GM18951 (cell line): Measurements from ENCODE around the gene CCDC18.
"Not testable (repeated sequence)": the region's sequence is repeated elsewhere in the genome, so short reads cannot be mapped to it uniquely, and the experiment has no call there.

Source experiments
- POLR2A ChIP-seq: IDR thresholded peaks from 4 replicates; pipeline ENCODE4 v1.6.1; 2011; ENCODE audit warnings: mild to moderate bottlenecking; ENCODE audit not compliant: insufficient read length, insufficient read depth; ENCODE audit errors: extremely low read depth
- in situ Hi-C: fragments of 300-500 bp; cut with MboI; formaldehyde crosslinking; loops from one replicate; pipeline ENCODE4 v1.12.0; 2022; ENCODE audit warnings: low sequenced_read_pairs, mixed read lengths, inconsistent platforms; ENCODE audit not compliant: unreplicated experiment

The CCDC18 gene

GRCh38 chr1:93194231-93194990 is 13.9 kb downstream of the CCDC18 start:
- TF ChIP-seq POLR2A, result no peak
- in situ Hi-C loops, result no loop called here

- in situ Hi-C loops, result no loop called here
- TF ChIP-seq POLR2A, result no peak
Measured at GRCh38 chr1:93196591-93196990, 16.1 kb downstream of the CCDC18 start.

GRCh38 chr1:93199150-93199549 is 18.6 kb downstream of the CCDC18 start:
- no peak for TF ChIP-seq POLR2A
- in situ Hi-C loops, result no loop called here

- no peak for TF ChIP-seq POLR2A
- in situ Hi-C loops, result no loop called here
Measured at GRCh38 chr1:93200086-93200620, 19.6 kb downstream of the CCDC18 start.

GRCh38 chr1:93200714-93201113 is 20.2 kb downstream of the CCDC18 start:
- TF ChIP-seq POLR2A, result no peak
- in situ Hi-C loops, result no loop called here

- in situ Hi-C loops, result no loop called here
- TF ChIP-seq POLR2A, result no peak
Measured at GRCh38 chr1:93205892-93206566, 25.5 kb downstream of the CCDC18 start.

- in situ Hi-C loops, result no loop called here
- TF ChIP-seq POLR2A, result no peak
Measured at GRCh38 chr1:93206567-93206954, 26.0 kb downstream of the CCDC18 start.

GRCh38 chr1:93207211-93207610 is 26.7 kb downstream of the CCDC18 start:
- in situ Hi-C loops, result no loop called here

GRCh38 chr1:93215322-93215721 is 34.8 kb downstream of the CCDC18 start:
- in situ Hi-C loops, result no loop called here
- TF ChIP-seq POLR2A, result no peak

More at GRCh38 chr1:93207211-93207610, 26.7 kb downstream of the CCDC18 start:
- no peak for TF ChIP-seq POLR2A

GRCh38 chr1:93219443-93219842 is 38.9 kb downstream of the CCDC18 start:
- in situ Hi-C loops, result no loop called here
- TF ChIP-seq POLR2A, result no peak

GRCh38 chr1:93220716-93221115 is 40.2 kb downstream of the CCDC18 start:
- in situ Hi-C loops, result not testable (repeated sequence)

GRCh38 chr1:93221913-93222312 is 41.4 kb downstream of the CCDC18 start:
- TF ChIP-seq POLR2A, result no peak
- in situ Hi-C loops, result no loop called here

GRCh38 chr1:93223023-93223675 is 42.6 kb downstream of the CCDC18 start:
- in situ Hi-C loops, result no loop called here
- no peak for TF ChIP-seq POLR2A
